Measurements from ENCODE around the gene KLHDC7B. TPM values are rescaled to one million over a fixed set of nuclear protein-coding genes. Genes with fewer than 3 reads are reported as not detected.

Gene KLHDC7B
- total RNA-seq, 1 experiment from 2014 or later: 1.8 TPM

DNA sequence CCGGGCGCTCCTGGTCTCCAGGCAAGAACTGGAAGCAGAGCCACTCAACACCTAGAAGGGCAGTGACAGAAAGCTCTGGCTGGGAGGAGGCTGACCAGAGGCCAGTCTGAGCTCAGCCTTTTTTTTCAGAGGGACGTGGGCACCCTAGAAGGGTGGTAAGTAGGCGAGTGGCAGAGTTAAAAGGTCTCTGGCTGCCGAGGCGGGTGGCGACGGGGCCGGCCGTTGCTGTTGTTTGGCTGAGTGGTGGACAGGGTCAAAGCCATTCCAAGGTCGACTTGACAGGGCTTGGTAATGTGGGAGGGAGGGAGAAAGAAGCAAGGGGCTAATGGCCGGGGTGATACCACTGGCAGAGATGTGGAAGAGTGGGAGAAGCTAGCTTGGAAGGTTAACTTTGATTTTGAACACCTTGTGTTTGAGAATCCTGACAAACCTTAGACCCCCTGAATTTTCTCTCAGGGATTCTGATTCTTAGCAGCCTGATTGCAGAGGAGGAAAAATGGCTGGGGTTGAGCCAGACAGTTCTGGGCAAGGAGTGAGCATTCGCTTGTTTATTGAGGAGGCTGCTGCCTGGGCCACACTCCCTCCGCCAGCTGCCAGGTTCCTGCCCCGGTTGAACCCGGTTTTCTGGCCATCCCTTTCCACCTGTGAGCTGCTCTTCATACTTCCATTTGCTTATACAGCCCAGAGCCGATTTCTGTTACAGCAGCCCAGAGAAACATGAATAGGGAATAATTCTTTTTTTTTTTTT lies 17.9 kb downstream of the KLHDC7B start:
- intact Hi-C loops (cut with micrococcal nuclease; ENCODE audit: unreplicated experiment) (no loop called here), in situ Hi-C loops (cut with HindIII; ENCODE audit: low pct_unique_long_range_greater_than_20kb, low sequenced_read_pairs) (no loop called here)
- no peak for TF ChIP-seq TCF7L2 (IDR thresholded peaks at IDR 0.05; ENCODE audit: low read depth, low read length)
- TF ChIP-seq, protein P1, sequence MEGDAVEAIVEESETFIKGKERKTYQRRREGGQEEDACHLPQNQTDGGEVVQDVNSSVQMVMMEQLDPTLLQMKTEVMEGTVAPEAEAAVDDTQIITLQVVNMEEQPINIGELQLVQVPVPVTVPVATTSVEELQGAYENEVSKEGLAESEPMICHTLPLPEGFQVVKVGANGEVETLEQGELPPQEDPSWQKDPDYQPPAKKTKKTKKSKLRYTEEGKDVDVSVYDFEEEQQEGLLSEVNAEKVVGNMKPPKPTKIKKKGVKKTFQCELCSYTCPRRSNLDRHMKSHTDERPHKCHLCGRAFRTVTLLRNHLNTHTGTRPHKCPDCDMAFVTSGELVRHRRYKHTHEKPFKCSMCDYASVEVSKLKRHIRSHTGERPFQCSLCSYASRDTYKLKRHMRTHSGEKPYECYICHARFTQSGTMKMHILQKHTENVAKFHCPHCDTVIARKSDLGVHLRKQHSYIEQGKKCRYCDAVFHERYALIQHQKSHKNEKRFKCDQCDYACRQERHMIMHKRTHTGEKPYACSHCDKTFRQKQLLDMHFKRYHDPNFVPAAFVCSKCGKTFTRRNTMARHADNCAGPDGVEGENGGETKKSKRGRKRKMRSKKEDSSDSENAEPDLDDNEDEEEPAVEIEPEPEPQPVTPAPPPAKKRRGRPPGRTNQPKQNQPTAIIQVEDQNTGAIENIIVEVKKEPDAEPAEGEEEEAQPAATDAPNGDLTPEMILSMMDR (IDR thresholded peaks at IDR 0.05): no peak
- Histone ChIP-seq H3K4me3 (ENCODE audit: low read depth in 2 of 2, low read length in 2 of 2) (peak overlapping the region; percentile 67 to 82), H3K27me3 (ENCODE audit: control insufficient read depth, insufficient read depth, low read length) (no peaks in the 10 kb centered on the region), H3K9me3 (ENCODE audit: control insufficient read depth, insufficient read depth, low read depth, low read length) (no peaks in the 10 kb centered on the region), H3K27ac (ENCODE audit: low read length) (peak overlapping the region; percentile 66; the same call in 1 of the 2 replicates), H3K36me3 (ENCODE audit: control insufficient read depth, insufficient read depth, low read length) (no peaks in the 10 kb centered on the region), H3K4me1 (ENCODE audit: control insufficient read depth, insufficient read depth, low read length) (0 out of 2 replicates have a peak, but pooled peaks cover 4% of the 10 kb centered on the region)
- ChIA-PET CTCF (interaction anchor here (0.6 to 0.9 kb wide), 2 partner anchors 12 to 64 kb away, joined by 3 read pairs; partner anchors contain the start of gene ARSA), POLR2A (interaction anchor here (0.7 kb wide), 1 partner anchor 66 kb away, joined by 4 read pairs; no protein-coding TSS in a partner anchor)
- no TSS peak for BruUV-seq (replicated peaks)
- ATAC-seq (peak; percentile 22), DNase-seq (ENCODE audit: low read depth, low spot score) (no peak)

DNA sequence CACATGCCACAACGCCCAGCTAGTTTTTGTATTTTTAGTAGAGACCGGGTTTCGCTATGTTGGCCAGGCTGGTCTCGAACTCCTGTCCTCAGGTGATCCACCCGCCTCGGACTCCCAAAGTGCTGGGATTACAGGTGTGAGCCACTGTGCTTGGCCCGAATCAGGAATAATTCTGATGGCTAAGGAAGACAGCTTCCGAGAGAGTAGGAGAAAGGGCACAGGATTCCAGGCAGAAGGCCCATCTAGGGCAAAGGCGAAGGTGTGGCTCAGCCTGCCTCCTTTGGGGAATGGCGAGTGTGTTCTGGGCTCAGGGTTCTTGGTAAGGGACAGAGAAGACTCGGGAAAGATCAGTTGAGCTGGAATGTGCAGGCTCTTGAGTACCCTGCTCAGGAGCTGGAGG lies 18.6 kb downstream of the KLHDC7B start:
- ATAC-seq: no peak
- ChIA-PET POLR2A (interaction anchor here (0.7 kb wide), 1 partner anchor 66 kb away, joined by 4 read pairs; no protein-coding TSS in a partner anchor), CTCF (no interaction called here)
- H3K4me1 ChIP-seq (ENCODE audit: control insufficient read depth, insufficient read depth, low read length): 0 out of 2 replicates have a peak, but pooled peaks cover 4% of the 10 kb centered on the region
- H3K36me3 ChIP-seq (ENCODE audit: control insufficient read depth, insufficient read depth, low read length): no peaks in the 10 kb centered on the region
- DNase-seq (ENCODE audit: low read depth, low spot score): no peak
- H3K9me3 ChIP-seq (ENCODE audit: control insufficient read depth, insufficient read depth, low read depth, low read length): no peaks in the 10 kb centered on the region
- in situ Hi-C loops (cut with HindIII; ENCODE audit: low pct_unique_long_range_greater_than_20kb, low sequenced_read_pairs): no loop called here
- H3K4me3 ChIP-seq (ENCODE audit: low read depth in 2 of 2, low read length in 2 of 2): no peak overlapping the region
- H3K27me3 ChIP-seq (ENCODE audit: control insufficient read depth, insufficient read depth, low read length): no peaks in the 10 kb centered on the region
- intact Hi-C loops (cut with micrococcal nuclease; ENCODE audit: unreplicated experiment): no loop called here
- TF ChIP-seq, protein P1 (IDR thresholded peaks at IDR 0.05): no peak
- no peak for TF ChIP-seq POLR2AphosphoS5 (IDR thresholded peaks at IDR 0.05; ENCODE audit: low read depth, low read length)
- TF ChIP-seq SIN3A (IDR thresholded peaks at IDR 0.05; ENCODE audit: borderline replicate concordance, insufficient read depth, low read depth, low read length): no peak
- TF ChIP-seq, protein P2, sequence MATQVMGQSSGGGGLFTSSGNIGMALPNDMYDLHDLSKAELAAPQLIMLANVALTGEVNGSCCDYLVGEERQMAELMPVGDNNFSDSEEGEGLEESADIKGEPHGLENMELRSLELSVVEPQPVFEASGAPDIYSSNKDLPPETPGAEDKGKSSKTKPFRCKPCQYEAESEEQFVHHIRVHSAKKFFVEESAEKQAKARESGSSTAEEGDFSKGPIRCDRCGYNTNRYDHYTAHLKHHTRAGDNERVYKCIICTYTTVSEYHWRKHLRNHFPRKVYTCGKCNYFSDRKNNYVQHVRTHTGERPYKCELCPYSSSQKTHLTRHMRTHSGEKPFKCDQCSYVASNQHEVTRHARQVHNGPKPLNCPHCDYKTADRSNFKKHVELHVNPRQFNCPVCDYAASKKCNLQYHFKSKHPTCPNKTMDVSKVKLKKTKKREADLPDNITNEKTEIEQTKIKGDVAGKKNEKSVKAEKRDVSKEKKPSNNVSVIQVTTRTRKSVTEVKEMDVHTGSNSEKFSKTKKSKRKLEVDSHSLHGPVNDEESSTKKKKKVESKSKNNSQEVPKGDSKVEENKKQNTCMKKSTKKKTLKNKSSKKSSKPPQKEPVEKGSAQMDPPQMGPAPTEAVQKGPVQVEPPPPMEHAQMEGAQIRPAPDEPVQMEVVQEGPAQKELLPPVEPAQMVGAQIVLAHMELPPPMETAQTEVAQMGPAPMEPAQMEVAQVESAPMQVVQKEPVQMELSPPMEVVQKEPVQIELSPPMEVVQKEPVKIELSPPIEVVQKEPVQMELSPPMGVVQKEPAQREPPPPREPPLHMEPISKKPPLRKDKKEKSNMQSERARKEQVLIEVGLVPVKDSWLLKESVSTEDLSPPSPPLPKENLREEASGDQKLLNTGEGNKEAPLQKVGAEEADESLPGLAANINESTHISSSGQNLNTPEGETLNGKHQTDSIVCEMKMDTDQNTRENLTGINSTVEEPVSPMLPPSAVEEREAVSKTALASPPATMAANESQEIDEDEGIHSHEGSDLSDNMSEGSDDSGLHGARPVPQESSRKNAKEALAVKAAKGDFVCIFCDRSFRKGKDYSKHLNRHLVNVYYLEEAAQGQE (IDR thresholded peaks at IDR 0.05; ENCODE audit: insufficient read depth in 1 of 2, low read depth in 2 of 2, low read length in 1 of 2): no peak
- no peak overlapping the region for H3K27ac ChIP-seq (ENCODE audit: low read length)
- no TSS peak for BruUV-seq (replicated peaks)

All from Panc1 (cell line).